Gastroesophageal sphincter (tissue), 4 donors: ENCODE measurements around the gene CEP41. TPM values are rescaled to one million over a fixed set of nuclear protein-coding genes. Genes with fewer than 3 reads are reported as not detected.
A peak's percentile ranks its signal among the peaks of the same experiment; 100 is the strongest.

Source experiments
- ATAC-seq: fragments of 150-250 bp; one replicate; pipeline ENCODE4 v1.9.1; 2016; ENCODE audit warnings: mild to moderate bottlenecking, moderate library complexity
- H3K27ac ChIP-seq, 4 donors: fragments of 200-600 bp; sonication (generic) in 3 of 4; 1 replicate in 3 of 4; 2 replicates in 1 of 4; pipeline ENCODE4 v1.5.1; 2016 to 2019
- H3K27me3 ChIP-seq: fragments of 200-600 bp; sonication (generic); one replicate; pipeline ENCODE4 v1.5.1; 2019
- H3K36me3 ChIP-seq, 2 donors: fragments of 200-600 bp; sonication (generic); one replicate each; pipeline ENCODE4 v1.5.1; 2019; ENCODE audit warnings: control low read depth in 1 of 2
- H3K4me1 ChIP-seq, 3 donors: fragments of 200-600 bp; sonication (generic); 1 replicate in 2 of 3; 2 replicates in 1 of 3; pipeline ENCODE4 v1.5.1; 2016 to 2019; ENCODE audit warnings: control low read depth in 2 of 3
- H3K4me3 ChIP-seq, 2 donors: fragments of 200-600 bp; sonication (generic); one replicate each; pipeline ENCODE4 v1.5.1; 2019; ENCODE audit warnings: mild to moderate bottlenecking in 1 of 2, moderate library complexity in 1 of 2
- H3K9me3 ChIP-seq, 3 donors: fragments of 200-600 bp; sonication (generic); one replicate each; pipeline ENCODE4 v1.5.1; 2017 to 2019; ENCODE audit warnings: control low read depth in 2 of 3
- EP300 ChIP-seq: sonication (generic); formaldehyde crosslinking; IDR thresholded peaks from one replicate; pipeline ENCODE4 v1.6.1; 2017; ENCODE audit warnings: antibody characterized with exemption, mild to moderate bottlenecking
- POLR2A ChIP-seq, 2 donors: fragments of 450-650 bp; IDR thresholded peaks; one replicate each; pipeline ENCODE4 v1.6.1; 2017; ENCODE audit warnings: antibody characterized with exemption in 2 of 2, mild to moderate bottlenecking in 2 of 2, moderate library complexity in 1 of 2
- POLR2AphosphoS5 ChIP-seq: sonication (generic); formaldehyde crosslinking; IDR thresholded peaks from one replicate; pipeline ENCODE4 v1.6.1; 2017; ENCODE audit warnings: antibody characterized with exemption
- WGBS, 2 donors: methylation state at CpG; one replicate each; pipeline ENCODE4 v1.1.5; 2018; ENCODE audit warnings: low coverage in 1 of 2; 5-methylcytosine and 5-hydroxymethylcytosine counted together
- total RNA-seq, 4 donors: library from RNA; depleted of rRNA; stranded (reverse); fragments of >200 nt; gene quantifications; one replicate each; pipeline ENCODE4 v1.1.0, GENCODE V29; 2016
- TF ChIP-seq, protein P1 (sequence below), 4 experiments: fragments of 200-600 bp in 2 of 4; fragments of 450-650 bp in 2 of 4; sonication (generic) in 1 of 4; IDR thresholded peaks; one replicate each; pipeline ENCODE4 v1.5.1; 2017 to 2019; ENCODE audit warnings: antibody characterized with exemption in 4 of 4, mild to moderate bottlenecking in 2 of 4, moderate library complexity in 2 of 4

The CEP41 gene
- total RNA-seq, 4 donors from 2014 or later = 3.6 to 6.2 (median 3.9) TPM

DNA sequence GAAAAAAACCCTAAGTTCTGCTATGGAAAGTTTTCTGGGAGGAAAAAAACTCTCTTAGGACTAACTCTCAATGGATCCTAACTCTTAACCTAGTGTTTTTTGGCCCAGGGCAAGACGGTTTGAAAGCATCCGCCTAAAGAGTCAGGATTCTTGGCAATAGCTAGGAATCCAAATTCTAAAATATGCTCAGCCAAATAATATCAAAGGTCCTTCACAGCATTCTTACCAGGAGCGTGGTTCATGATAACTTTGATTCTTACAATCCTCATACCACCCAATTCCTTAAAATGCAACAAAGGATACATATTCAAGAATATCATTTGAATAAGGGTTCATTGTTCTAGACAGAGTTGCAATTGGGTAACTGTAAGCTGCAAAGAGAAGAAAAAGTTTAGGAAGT lies 39.2 kb downstream of the CEP41 start:
- Histone ChIP-seq H3K4me3 (no peak overlapping the region), H3K4me1 (no peaks in the 10 kb centered on the region), H3K27me3 (no peaks in the 10 kb centered on the region), H3K36me3 (peaks cover 0 to 43% of the 10 kb centered on the region in 2 donors), H3K27ac (no peak overlapping the region), H3K9me3 (no peaks in the 10 kb centered on the region)
- no peak for ATAC-seq
- TF ChIP-seq POLR2AphosphoS5 = no peak
- 86 to 89% methylated on average over 3 of the region's 3 CpGs for WGBS, 2 donors

DNA sequence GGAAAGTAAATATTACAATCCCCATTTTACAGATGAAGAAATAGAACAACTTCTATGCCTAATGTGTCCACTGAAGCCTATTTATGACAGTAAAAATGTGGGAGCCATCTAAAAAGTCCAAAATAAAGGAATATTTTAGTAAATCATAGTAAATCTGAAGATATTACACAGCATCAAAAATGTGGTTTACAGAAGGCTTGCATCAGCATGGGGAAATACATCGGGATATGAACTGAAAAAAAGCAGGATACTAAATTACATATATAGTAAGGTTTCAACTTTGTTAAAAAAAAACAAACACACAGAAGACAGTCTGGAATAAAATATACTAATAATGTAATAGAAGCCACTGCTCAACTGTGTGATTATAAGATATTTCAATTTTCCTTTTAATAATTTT lies 39.7 kb downstream of the CEP41 start:
- H3K36me3 ChIP-seq = peaks cover 0 to 43% of the 10 kb centered on the region in 2 donors
- no peak overlapping the region for H3K27ac ChIP-seq
- no peak for ATAC-seq
- no peaks in the 10 kb centered on the region for H3K4me1 ChIP-seq
- no peak overlapping the region for H3K4me3 ChIP-seq
- TF ChIP-seq, protein P1, sequence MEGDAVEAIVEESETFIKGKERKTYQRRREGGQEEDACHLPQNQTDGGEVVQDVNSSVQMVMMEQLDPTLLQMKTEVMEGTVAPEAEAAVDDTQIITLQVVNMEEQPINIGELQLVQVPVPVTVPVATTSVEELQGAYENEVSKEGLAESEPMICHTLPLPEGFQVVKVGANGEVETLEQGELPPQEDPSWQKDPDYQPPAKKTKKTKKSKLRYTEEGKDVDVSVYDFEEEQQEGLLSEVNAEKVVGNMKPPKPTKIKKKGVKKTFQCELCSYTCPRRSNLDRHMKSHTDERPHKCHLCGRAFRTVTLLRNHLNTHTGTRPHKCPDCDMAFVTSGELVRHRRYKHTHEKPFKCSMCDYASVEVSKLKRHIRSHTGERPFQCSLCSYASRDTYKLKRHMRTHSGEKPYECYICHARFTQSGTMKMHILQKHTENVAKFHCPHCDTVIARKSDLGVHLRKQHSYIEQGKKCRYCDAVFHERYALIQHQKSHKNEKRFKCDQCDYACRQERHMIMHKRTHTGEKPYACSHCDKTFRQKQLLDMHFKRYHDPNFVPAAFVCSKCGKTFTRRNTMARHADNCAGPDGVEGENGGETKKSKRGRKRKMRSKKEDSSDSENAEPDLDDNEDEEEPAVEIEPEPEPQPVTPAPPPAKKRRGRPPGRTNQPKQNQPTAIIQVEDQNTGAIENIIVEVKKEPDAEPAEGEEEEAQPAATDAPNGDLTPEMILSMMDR (IDR thresholded peaks at IDR 0.05) = no peak
- no peak for TF ChIP-seq POLR2AphosphoS5
- no peak for TF ChIP-seq POLR2A (IDR thresholded peaks at IDR 0.05)
- no peak for TF ChIP-seq EP300
- 75 to 88% methylated on average over 1 of the region's 1 CpG for WGBS, 2 donors
- H3K9me3 ChIP-seq = no peaks in the 10 kb centered on the region
- H3K27me3 ChIP-seq = no peaks in the 10 kb centered on the region

DNA sequence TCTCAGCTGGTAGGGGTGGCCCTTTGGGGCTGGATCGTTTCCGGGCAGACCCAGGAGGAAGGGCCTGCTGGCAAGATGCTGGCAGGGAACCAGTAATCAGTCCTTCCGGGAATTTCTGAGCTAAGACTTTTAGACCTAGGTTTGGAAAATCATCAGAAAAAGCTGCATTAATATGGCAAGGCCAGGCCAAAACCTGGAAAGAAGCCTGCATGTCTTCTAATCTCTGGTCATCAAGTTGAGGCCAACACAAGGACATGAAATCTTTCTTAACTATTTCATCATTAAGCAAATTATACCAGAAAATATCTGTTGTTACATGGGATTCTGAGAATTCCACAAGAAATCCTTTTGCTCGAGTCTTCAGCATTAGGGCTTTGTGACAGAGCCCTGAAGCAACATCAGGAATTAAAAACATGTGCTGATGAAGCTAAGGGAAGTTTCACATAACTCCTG lies 40.7 kb downstream of the CEP41 start:
- H3K36me3 ChIP-seq = peaks cover 0 to 43% of the 10 kb centered on the region in 2 donors
- peak; percentile 73 for ATAC-seq
- WGBS, 2 donors = 53 to 67% methylated on average over 1 to 3 of the region's 4 CpGs
- H3K27me3 ChIP-seq = no peaks in the 10 kb centered on the region
- no peaks in the 10 kb centered on the region for H3K9me3 ChIP-seq
- no peak overlapping the region for H3K27ac ChIP-seq
- TF ChIP-seq POLR2AphosphoS5 = peak; percentile 22
- no peak for TF ChIP-seq POLR2A (IDR thresholded peaks at IDR 0.05)
- TF ChIP-seq, protein P1 (IDR thresholded peaks at IDR 0.05) = no peak
- TF ChIP-seq EP300 = no peak
- H3K4me3 ChIP-seq = no peak overlapping the region
- H3K4me1 ChIP-seq = no peaks in the 10 kb centered on the region

DNA sequence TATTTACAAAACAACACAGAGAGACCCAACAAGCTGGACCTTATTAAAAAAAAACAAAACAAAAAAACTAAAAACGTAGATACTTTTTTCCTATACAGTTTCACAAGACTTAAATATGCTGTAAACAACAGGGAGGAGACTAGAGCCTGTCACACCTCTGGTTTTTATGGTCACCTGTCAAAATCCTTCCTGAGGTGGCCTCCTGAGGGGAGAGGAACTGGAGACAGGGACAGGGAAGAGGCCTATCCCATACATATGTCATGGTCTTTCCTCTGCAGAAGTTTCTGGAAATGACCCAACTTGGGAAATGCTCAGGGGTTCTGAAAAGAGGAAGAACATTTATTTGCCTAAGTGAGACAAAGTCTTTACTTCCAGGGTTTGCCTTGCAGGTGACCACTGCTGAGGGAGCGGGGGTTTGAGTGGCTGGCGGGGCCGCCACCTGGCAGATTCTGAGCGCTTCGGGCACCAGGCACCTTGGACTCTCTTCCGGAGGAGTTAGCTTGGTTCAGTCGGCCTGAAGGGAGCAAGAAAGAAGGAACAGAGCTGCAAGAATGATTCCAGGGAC lies 42.2 kb downstream of the CEP41 start:
- H3K4me3 ChIP-seq = no peak overlapping the region
- H3K36me3 ChIP-seq = peaks cover 0 to 34% of the 10 kb centered on the region in 2 donors
- H3K9me3 ChIP-seq = no peaks in the 10 kb centered on the region
- WGBS, 2 donors = 72 to 86% methylated on average over 2 to 8 of the region's 8 CpGs
- no peaks in the 10 kb centered on the region for H3K4me1 ChIP-seq
- no peaks in the 10 kb centered on the region for H3K27me3 ChIP-seq
- ATAC-seq = no peak
- H3K27ac ChIP-seq = no peak overlapping the region
- TF ChIP-seq POLR2A (IDR thresholded peaks at IDR 0.05) (no peak), EP300 (no peak)

DNA sequence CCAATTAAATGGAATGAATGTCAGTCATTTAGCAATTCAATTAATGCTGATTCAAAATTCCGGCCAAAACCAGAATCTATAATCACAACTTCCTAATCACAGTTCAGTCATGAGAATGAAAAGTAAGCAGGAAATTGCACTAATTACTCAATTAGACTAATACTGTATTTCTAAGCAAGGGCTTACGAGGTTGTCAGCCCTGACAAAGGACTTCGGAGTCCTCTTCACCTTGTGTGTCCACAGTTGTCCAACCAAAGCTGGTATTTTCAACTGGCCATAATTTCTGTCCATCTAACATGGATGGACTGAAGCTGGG lies 43.1 kb downstream of the CEP41 start:
- Histone ChIP-seq H3K4me3 (no peak overlapping the region), H3K36me3 (peaks cover 0 to 27% of the 10 kb centered on the region in 2 donors), H3K27me3 (no peaks in the 10 kb centered on the region), H3K9me3 (no peaks in the 10 kb centered on the region), H3K4me1 (peaks cover 0 to 2% (median 0%) of the 10 kb centered on the region in 3 donors), H3K27ac (no peak overlapping the region)
- ATAC-seq = no peak
- TF ChIP-seq POLR2AphosphoS5 = no peak
- TF ChIP-seq EP300 = no peak
- 89 to 95% methylated on average over 3 of the region's 3 CpGs for WGBS, 2 donors

DNA sequence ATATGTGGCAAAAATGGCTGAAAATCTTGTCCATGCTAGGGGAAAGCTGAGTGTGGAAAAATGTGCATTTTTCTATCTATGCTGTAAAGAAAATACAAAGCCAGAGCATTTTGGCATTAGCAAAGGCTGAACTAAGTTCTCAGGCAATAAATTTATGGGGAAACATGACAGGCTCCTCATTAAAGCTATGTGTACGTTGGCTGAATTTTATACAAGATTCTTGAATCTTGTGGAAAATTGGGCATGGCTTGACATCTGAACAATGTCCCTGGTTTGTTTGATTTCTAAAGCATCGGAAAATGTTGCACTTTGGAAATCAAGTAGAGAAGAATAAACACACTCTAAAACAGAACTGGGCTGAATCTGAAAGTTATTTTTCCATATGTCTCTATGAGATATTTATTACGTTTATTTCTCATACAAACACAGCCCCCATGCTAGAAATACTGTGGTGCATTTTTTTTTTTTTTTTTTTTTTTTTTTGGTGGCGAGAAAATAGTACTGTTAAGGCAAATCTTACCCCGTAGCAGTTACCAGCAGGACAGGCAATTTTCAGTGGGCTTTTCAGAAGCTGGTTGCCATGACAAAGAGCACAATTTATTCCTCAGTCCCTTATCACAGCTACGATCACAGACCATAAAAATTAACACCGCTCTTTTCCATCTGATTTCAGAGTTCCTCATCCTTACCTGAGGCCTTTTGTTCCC lies 43.6 kb downstream of the CEP41 start:
- Histone ChIP-seq H3K27me3 (no peaks in the 10 kb centered on the region), H3K4me1 (peaks cover 0 to 7% (median 0%) of the 10 kb centered on the region in 3 donors), H3K4me3 (no peak overlapping the region), H3K9me3 (no peaks in the 10 kb centered on the region), H3K27ac (no peak overlapping the region), H3K36me3 (peaks cover 0 to 22% of the 10 kb centered on the region in 2 donors)
- TF ChIP-seq, protein P1 (IDR thresholded peaks at IDR 0.05) = no peak
- TF ChIP-seq EP300 (no peak), POLR2A (IDR thresholded peaks at IDR 0.05) (no peak), POLR2AphosphoS5 (no peak)
- ATAC-seq = no peak
- 66 to 74% methylated on average over 7 of the region's 7 CpGs for WGBS, 2 donors
